ENCODE data around the gene CRY2. TPM values are rescaled to one million over a fixed set of nuclear protein-coding genes. Genes with fewer than 3 reads are reported as not detected.
"Not testable (repeated sequence)": the region's sequence is repeated elsewhere in the genome, so short reads cannot be mapped to it uniquely, and the experiment has no call there.

Gene CRY2
- total RNA-seq, 6 experiments from 2014 or later: 19.6 to 104 (median 31.5) TPM

DNA sequence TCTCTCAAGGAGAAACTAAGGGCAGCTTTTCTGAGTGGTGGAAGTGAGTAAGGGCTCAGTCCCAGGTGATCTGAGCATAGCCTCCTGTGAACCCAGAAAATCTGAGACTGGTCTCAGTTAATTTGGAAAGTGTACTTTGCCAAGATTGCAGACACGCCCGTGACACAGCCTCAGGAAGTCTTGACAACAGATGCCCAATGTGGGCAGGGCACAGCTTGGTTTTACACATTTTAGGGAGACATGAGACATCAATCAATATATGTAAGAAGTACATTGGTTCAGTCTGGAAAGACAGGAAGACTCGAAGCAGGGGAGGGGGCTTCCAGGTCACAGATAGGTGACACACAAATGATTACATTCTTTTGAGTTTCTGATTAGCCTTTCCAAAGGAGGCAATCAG is 13.5 kb upstream of the CRY2 start:
- intact Hi-C loops (cut with DNase I): no loop called here
- no peak overlapping the region for H3K27ac ChIP-seq
- no peaks in the 10 kb centered on the region for H3K27me3 ChIP-seq
- no peak for TF ChIP-seq POLR2A (IDR thresholded peaks at IDR 0.05)
- TF ChIP-seq, protein P1, sequence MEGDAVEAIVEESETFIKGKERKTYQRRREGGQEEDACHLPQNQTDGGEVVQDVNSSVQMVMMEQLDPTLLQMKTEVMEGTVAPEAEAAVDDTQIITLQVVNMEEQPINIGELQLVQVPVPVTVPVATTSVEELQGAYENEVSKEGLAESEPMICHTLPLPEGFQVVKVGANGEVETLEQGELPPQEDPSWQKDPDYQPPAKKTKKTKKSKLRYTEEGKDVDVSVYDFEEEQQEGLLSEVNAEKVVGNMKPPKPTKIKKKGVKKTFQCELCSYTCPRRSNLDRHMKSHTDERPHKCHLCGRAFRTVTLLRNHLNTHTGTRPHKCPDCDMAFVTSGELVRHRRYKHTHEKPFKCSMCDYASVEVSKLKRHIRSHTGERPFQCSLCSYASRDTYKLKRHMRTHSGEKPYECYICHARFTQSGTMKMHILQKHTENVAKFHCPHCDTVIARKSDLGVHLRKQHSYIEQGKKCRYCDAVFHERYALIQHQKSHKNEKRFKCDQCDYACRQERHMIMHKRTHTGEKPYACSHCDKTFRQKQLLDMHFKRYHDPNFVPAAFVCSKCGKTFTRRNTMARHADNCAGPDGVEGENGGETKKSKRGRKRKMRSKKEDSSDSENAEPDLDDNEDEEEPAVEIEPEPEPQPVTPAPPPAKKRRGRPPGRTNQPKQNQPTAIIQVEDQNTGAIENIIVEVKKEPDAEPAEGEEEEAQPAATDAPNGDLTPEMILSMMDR (IDR thresholded peaks at IDR 0.05): no peak
- no peaks in the 10 kb centered on the region for H3K36me3 ChIP-seq
- no peak for ATAC-seq
- no peak overlapping the region for H3K4me3 ChIP-seq
- H3K4me1 ChIP-seq: peaks cover 0 to 9% (median 0%) of the 10 kb centered on the region in 4 donors
- DNase-seq: no peak
- H3K9me3 ChIP-seq: no peaks in the 10 kb centered on the region
- WGBS (ENCODE audit: insufficient coverage, low coverage, low lambda C conversion rate, missing lambda C conversion rate): 51% methylated on average over 3 of the region's 3 CpGs

DNA sequence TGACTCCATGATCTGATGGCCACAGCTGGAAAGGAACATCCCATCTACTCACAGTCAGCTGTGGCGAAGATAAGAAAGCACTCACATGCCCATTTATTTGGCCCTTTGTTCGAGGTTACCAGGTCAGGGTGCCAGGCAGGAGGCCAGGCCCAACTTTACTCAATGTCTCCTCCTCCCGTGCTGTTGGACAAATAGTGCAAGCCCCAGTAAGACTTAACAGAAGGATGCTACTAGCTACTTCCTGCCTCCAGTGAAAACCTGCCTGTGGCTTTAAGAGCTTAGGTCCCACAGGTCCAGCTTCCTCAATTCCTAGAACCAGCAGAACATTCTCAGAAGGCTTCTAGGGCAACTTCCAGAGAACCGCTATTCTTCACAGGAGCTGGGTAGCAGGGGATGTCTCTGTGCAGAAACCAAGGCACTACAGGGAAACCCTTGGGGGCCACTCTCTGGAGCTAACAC is 12.9 kb upstream of the CRY2 start:
- WGBS (ENCODE audit: insufficient coverage, low coverage, low lambda C conversion rate, missing lambda C conversion rate): 9% methylated on average over 4 of the region's 4 CpGs
- H3K27me3 ChIP-seq: no peaks in the 10 kb centered on the region
- H3K4me3 ChIP-seq: no peak overlapping the region
- peaks cover 0 to 9% (median 0%) of the 10 kb centered on the region in 4 donors for H3K4me1 ChIP-seq
- DNase-seq (peak in 2 of 3 donors; percentile 62 to 63), ATAC-seq (peak; percentile 77 to 97 (median 90))
- TF ChIP-seq, protein P1 (IDR thresholded peaks at IDR 0.05): no peak
- no peak for TF ChIP-seq POLR2A (IDR thresholded peaks at IDR 0.05)
- H3K9me3 ChIP-seq: no peaks in the 10 kb centered on the region
- no peaks in the 10 kb centered on the region for H3K36me3 ChIP-seq
- H3K27ac ChIP-seq: no peak overlapping the region
- intact Hi-C loops (cut with DNase I): no loop called here

DNA sequence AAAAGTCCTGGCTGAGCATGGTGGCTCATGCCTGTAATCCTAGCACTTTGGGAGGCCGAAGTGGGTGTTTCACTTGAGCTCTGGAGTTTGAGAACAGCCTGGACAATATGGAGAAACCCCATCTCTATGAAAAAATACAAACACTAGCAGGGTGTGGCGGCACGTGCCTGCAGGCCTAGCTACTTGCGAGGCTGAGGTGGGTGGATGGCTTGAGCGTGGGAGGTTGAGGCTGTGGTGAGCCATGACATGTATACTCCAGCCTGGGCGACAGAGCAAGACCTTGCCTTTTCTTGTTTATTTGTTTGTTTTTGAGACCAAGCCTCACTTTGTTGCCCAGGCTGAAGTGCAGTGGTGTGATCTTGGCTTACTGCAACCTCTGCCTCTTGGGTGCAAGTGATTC is 8.1 kb upstream of the CRY2 start:
- H3K27ac ChIP-seq: no peak overlapping the region
- H3K27me3 ChIP-seq: no peaks in the 10 kb centered on the region
- H3K36me3 ChIP-seq: no peaks in the 10 kb centered on the region
- H3K4me3 ChIP-seq: no peak overlapping the region
- no peak for ATAC-seq
- H3K4me1 ChIP-seq: peaks cover 0 to 14% (median 0%) of the 10 kb centered on the region in 4 donors
- intact Hi-C loops (cut with DNase I): no loop called here
- no CpG with 5 or more reads among the region's 6 CpGs for WGBS (ENCODE audit: insufficient coverage, low coverage, low lambda C conversion rate, missing lambda C conversion rate)
- DNase-seq: no peak
- H3K9me3 ChIP-seq: no peaks in the 10 kb centered on the region
- TF ChIP-seq, protein P1 (IDR thresholded peaks at IDR 0.05): no peak
- TF ChIP-seq POLR2A (IDR thresholded peaks at IDR 0.05): no peak

DNA sequence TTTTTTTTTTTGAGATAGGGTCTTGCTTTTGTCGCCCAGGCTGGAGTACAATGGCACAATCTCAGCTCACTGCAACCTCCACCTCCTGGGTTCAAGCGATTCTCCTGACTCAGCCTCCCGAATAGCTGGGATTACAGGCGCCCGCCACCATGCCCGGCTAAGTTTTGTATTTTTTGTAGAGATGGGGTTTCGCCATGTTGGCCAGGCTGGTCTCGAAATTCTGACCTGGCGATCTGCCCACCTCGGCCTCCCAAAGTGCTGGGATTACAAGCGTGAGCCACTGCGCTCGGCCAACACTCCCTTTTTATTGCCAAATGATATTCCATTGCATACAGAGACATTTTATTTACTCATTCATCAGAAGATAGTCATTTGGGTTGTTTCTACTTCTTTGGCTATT is 7.0 kb upstream of the CRY2 start:
- H3K27me3 ChIP-seq; DNase-seq; H3K36me3 ChIP-seq; H3K9me3 ChIP-seq; H3K4me3 ChIP-seq; intact Hi-C loops (cut with DNase I); ATAC-seq; H3K27ac ChIP-seq: not testable (repeated sequence)
- peaks cover 0 to 19% (median 2%) of the 10 kb centered on the region in 4 donors for H3K4me1 ChIP-seq
- 74% methylated on average over 8 of the region's 13 CpGs for WGBS (ENCODE audit: insufficient coverage, low coverage, low lambda C conversion rate, missing lambda C conversion rate)

DNA sequence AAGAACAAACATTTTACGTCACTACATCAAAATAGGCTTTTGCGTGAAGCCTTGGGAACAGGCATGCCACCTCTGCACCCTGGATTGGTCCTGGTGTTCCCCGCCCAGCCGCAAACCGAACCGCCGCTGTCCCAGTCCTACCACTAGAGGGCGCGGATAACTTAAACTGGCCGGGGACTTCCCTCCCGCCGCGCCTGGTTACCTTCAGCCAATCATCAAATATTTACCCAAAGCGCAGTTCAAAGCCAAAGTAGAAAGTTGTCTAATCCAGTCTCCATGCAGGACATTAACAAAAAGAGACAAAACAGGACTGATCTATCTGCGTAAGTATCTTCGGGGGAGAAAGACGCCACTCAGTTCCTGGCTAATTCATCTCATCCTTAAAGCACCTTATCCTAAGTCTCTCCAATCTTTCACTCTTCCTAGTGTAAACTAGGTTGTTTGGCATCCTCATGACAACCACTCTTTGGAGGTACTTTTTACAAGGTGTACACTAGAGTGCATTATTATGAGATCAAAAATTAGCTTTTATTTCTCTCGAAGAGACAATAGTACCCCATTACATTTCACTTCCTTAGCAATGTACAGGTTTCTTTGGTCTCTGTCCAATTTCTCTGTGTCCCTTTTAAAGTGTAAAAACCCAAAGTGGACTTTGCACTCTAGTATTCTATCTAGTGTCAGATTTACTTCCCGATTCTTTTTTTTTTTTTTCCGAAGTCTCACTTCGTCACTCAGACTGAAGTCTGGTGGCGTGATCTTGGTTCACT is 3.9 kb upstream of the CRY2 start:
- 4% methylated on average over 22 of the region's 22 CpGs for WGBS (ENCODE audit: insufficient coverage, low coverage, low lambda C conversion rate, missing lambda C conversion rate)
- no peaks in the 10 kb centered on the region for H3K36me3 ChIP-seq
- H3K4me3 ChIP-seq: peak overlapping the region in 2 of 3 donors; percentile 17 to 24
- peak; percentile 87 to 94 (median 93) for DNase-seq
- peak; percentile 61 to 75 (median 66) for ATAC-seq
- peaks cover 0 to 36% (median 11%) of the 10 kb centered on the region in 4 donors for H3K4me1 ChIP-seq
- TF ChIP-seq, protein P1 (IDR thresholded peaks at IDR 0.05): peak; percentile 93 to 98 (median 95)
- peak; percentile 57 for TF ChIP-seq POLR2A (IDR thresholded peaks at IDR 0.05)
- H3K9me3 ChIP-seq: no peaks in the 10 kb centered on the region
- H3K27ac ChIP-seq: peak overlapping the region; percentile 64 to 93 (median 84)
- H3K27me3 ChIP-seq: no peaks in the 10 kb centered on the region
- intact Hi-C loops (cut with DNase I): no loop called here
